K562 (cell line): ENCODE results near the gene KIRREL1. TPM values are rescaled to one million over a fixed set of nuclear protein-coding genes. Genes with fewer than 3 reads are reported as not detected.

ENCODE experiments used
- ATAC-seq: fragments of 200-7000 bp; cut with Tn5 transposase; 3 replicates; pipeline ENCODE4 v1.9.1; 2020; ENCODE audit warnings: moderate library complexity
- BruUV-seq: library from RNA; stranded (reverse); fragments of 400-500 nt; replicated peaks from 2 replicates; lab custom pipeline; 2021; lab: Mats Ljungman, UMichigan
- CTCF ChIA-PET: fragments of 300-600 bp; formaldehyde crosslinking; extraction: SDS; loops from one replicate; lab custom pipeline; 2021; ENCODE audit warnings: low intra/inter-chr PET ratio; lab: Yijun Ruan, JAX
- POLR2A ChIA-PET: fragments of 300-600, 350-650 bp; sonication (Branson Sonifier 250); formaldehyde crosslinking; extraction: SDS; loops from one replicate; lab custom pipeline; 2021; ENCODE audit warnings: antibody characterized with exemption, inconsistent platforms; lab: Yijun Ruan, JAX
- DNase-seq, 4 experiments: peaks; one replicate each; pipeline versions ENCODE4 v3.0.0 to v3.0.0-alpha.2; 2011 to 2018; ENCODE audit warnings: low spot score in 3 of 4, mixed read lengths in 3 of 4; ENCODE audit errors: extremely low read depth in 1 of 4
- FAIRE-seq: peaks from 2 replicates; lab custom pipeline; 2011; peaks lifted over from hg19 to GRCh38; lab: Jason Lieb, UNC
- H2AFZ ChIP-seq: 2 replicates; pipeline ENCODE4 v1.6.0; 2011; ENCODE audit warnings: low read depth, low read length, control low read depth, inconsistent platforms
- H3K27ac ChIP-seq: fragments of 200-600 bp; 3 replicates; pipeline ENCODE4 v1.8.0; 2011; ENCODE audit warnings: low read depth, mild to moderate bottlenecking, control low read depth, inconsistent platforms, low read length, moderate library complexity, mixed read lengths; ENCODE audit errors: extremely low read depth
- H3K27me3 ChIP-seq, 2 experiments: fragments of 300-600 bp in 1 of 2; 2 replicates in 1 of 2; 3 replicates in 1 of 2; pipeline versions ENCODE4 v1.6.0 to v1.8.0; 2011; ENCODE audit warnings: inconsistent platforms in 2 of 2, low read length in 2 of 2, mild to moderate bottlenecking in 1 of 2, mixed read lengths in 1 of 2, moderate library complexity in 1 of 2; ENCODE audit not compliant: control insufficient read depth in 2 of 2, insufficient read depth in 2 of 2
- H3K36me3 ChIP-seq: fragments of 300-600 bp; 3 replicates; pipeline ENCODE4 v1.8.0; 2011; ENCODE audit warnings: mild to moderate bottlenecking, low read length, inconsistent platforms; ENCODE audit not compliant: control insufficient read depth, insufficient read depth
- H3K4me1 ChIP-seq, 2 experiments: fragments of 200-600 bp in 1 of 2; replicated peaks in 1 of 2; 2 replicates in 1 of 2; 3 replicates in 1 of 2; pipeline versions ENCODE4 v1.5.1 to v1.8.0; 2011; ENCODE audit warnings: inconsistent platforms in 2 of 2, low read length in 2 of 2, mild to moderate bottlenecking in 1 of 2, mixed read lengths in 1 of 2, moderate library complexity in 1 of 2; ENCODE audit not compliant: control insufficient read depth in 2 of 2, insufficient read depth in 2 of 2
- H3K4me2 ChIP-seq: 2 replicates; pipeline ENCODE4 v1.6.1; 2011; ENCODE audit warnings: low read length, control low read depth, inconsistent platforms, mixed read lengths; ENCODE audit not compliant: insufficient read depth
- H3K4me3 ChIP-seq: fragments of 200-600 bp; sonication (generic), shearing (Covaris generic); 2 replicates; pipeline ENCODE4 v1.5.1; 2016; ENCODE audit warnings: control low read depth, inconsistent platforms
- H3K79me2 ChIP-seq: fragments of 200-600 bp; 3 replicates; pipeline ENCODE4 v1.8.0; 2011; ENCODE audit warnings: low read length, inconsistent platforms; ENCODE audit not compliant: control insufficient read depth, insufficient read depth
- H3K9ac ChIP-seq, 2 experiments: 2 replicates each; pipeline versions ENCODE4 v1.6.0 to v1.6.1; 2011; ENCODE audit warnings: low read depth in 2 of 2, low read length in 2 of 2, control low read depth in 1 of 2, inconsistent platforms in 1 of 2, mild to moderate bottlenecking in 1 of 2, mixed read lengths in 1 of 2; ENCODE audit not compliant: insufficient read depth in 1 of 2
- H3K9me1 ChIP-seq: one replicate; pipeline ENCODE4 v1.6.0; 2011; ENCODE audit warnings: inconsistent platforms, mild to moderate bottlenecking, low read length, moderate library complexity; ENCODE audit not compliant: control insufficient read depth, insufficient read depth
- H3K9me3 ChIP-seq: replicated peaks from 2 replicates; pipeline ENCODE4 v1.5.1; 2011; ENCODE audit warnings: low read depth, low read length, inconsistent platforms; ENCODE audit not compliant: control insufficient read depth, insufficient read depth
- H4K20me1 ChIP-seq: replicated peaks from 2 replicates; pipeline ENCODE4 v1.6.1; 2011; ENCODE audit warnings: low read length, inconsistent platforms, mixed read lengths; ENCODE audit not compliant: control insufficient read depth, insufficient read depth
- ARID3A ChIP-seq: IDR thresholded peaks from 2 replicates; pipeline ENCODE4 v1.6.1; 2012; ENCODE audit warnings: low read depth, low read length, improper control_type of control experiment, borderline replicate concordance
- ATF1 ChIP-seq, 2 experiments: fragments of 450-650 bp in 1 of 2; IDR thresholded peaks; 2 replicates each; pipeline ENCODE4 v1.6.1; 2016; ENCODE audit warnings: missing compliant biosample characterization in 1 of 2, missing genetic modification characterization in 1 of 2
- CCNT2 ChIP-seq: IDR thresholded peaks from 2 replicates; pipeline ENCODE4 v1.6.1; 2011; ENCODE audit warnings: borderline replicate concordance, low read depth, mild to moderate bottlenecking, moderate library complexity, mixed read lengths, low read length; ENCODE audit not compliant: insufficient read length; ENCODE audit errors: extremely low read depth
- ESRRA ChIP-seq: fragments of 450-650 bp; IDR thresholded peaks from 2 replicates; pipeline ENCODE4 v1.6.1; 2014; ENCODE audit warnings: low read depth, mild to moderate bottlenecking, moderate library complexity, borderline replicate concordance
- EWSR1 ChIP-seq: fragments of 450-650 bp; IDR thresholded peaks from 2 replicates; pipeline ENCODE4 v1.6.1; 2018; ENCODE audit warnings: borderline replicate concordance, mild to moderate bottlenecking, low read depth, moderate library complexity; ENCODE audit not compliant: partially characterized antibody
- LEF1 ChIP-seq: fragments of 450-650 bp; IDR thresholded peaks from 2 replicates; pipeline ENCODE4 v1.6.1; 2016; ENCODE audit warnings: mild to moderate bottlenecking
- NR2C1 ChIP-seq, 2 experiments: fragments of 450-650 bp; IDR thresholded peaks; 2 replicates each; pipeline ENCODE4 v1.6.1; 2017; ENCODE audit warnings: mild to moderate bottlenecking in 2 of 2, antibody characterized with exemption in 1 of 2, inconsistent platforms in 1 of 2, missing compliant biosample characterization in 1 of 2, missing genetic modification characterization in 1 of 2
- TCF7 ChIP-seq: sonication (generic); IDR thresholded peaks from 2 replicates; pipeline ENCODE4 v1.6.1; 2016; ENCODE audit warnings: antibody characterized with exemption, borderline replicate concordance
- THAP7 ChIP-seq: fragments of 250-450 bp; sonication (Bioruptor Pico); IDR thresholded peaks from 2 replicates; pipeline ENCODE4 v1.5.0; 2021
- ZNF184 ChIP-seq: sonication (generic); formaldehyde crosslinking; IDR thresholded peaks from 2 replicates; pipeline ENCODE4 v1.5.0; 2020; ENCODE audit warnings: missing genetic modification reagents
- ZNF586 ChIP-seq: fragments of 450-650 bp; formaldehyde crosslinking; conservative IDR thresholded peaks from 2 replicates; pipeline ENCODE4 v1.4.0; 2020; ENCODE audit warnings: mild to moderate bottlenecking, moderate library complexity
- ZZZ3 ChIP-seq: fragments of 450-650 bp; IDR thresholded peaks from 2 replicates; pipeline ENCODE4 v1.6.1; 2016; ENCODE audit warnings: antibody characterized with exemption, mild to moderate bottlenecking, moderate library complexity
- WGBS: fragments of 100-300 bp; shearing (Covaris generic); methylation state at CpG from one replicate; pipeline ENCODE4 v1.1.6; 2016; ENCODE audit warnings: low coverage, mixed read lengths; ENCODE audit not compliant: insufficient coverage; ENCODE audit errors: missing lambda C conversion rate; 5-methylcytosine and 5-hydroxymethylcytosine counted together
- in situ Hi-C: fragments of 300-500 bp; cut with MboI; formaldehyde crosslinking; loops from 4 replicates; pipeline ENCODE4 v1.15.0; 2018; ENCODE audit warnings: inconsistent platforms, mixed read lengths
- intact Hi-C: fragments of 100-400 bp; cut with micrococcal nuclease; formaldehyde crosslinking; loops from 2 replicates; pipeline ENCODE4 v1.14.2; 2022
- polyA plus RNA-seq, 8 experiments: library from polyadenylated mRNA; depleted of rRNA in 4 of 8; stranded (reverse) in 5 of 8; unstranded in 3 of 8; fragments of >200 nt; fragmentation: Nextera tagmentation in 2 of 8; fragmentation: Illumina TruSeq in 1 of 8; extraction: Ambion mirVana in 2 of 8; extraction: Trizol in 1 of 8; gene quantifications; 2 replicates each; pipeline versions ENCODE4 v1.2.1 to v1.2.3, GENCODE V29; 2011 to 2014; ENCODE audit warnings: inconsistent platforms in 1 of 8, missing spikeins in 1 of 8
- total RNA-seq, 7 experiments: library from RNA; depleted of rRNA in 6 of 7; stranded (reverse); fragments of >200 nt in 6 of 7; fragmentation: Illumina TruSeq in 2 of 7; extraction: Trizol in 2 of 7; gene quantifications; 2 replicates each; pipeline versions ENCODE4 v1.2.1 to v1.2.3, GENCODE V29; 2011 to 2021; ENCODE audit warnings: low replicate concordance in 1 of 7

KIRREL1 gene
- total and polyA plus RNA-seq, 9 of the 15 experiments (the other 6 are each of a cell fraction or from before 2014, with no cell fraction given): under 0.01 to 0.22 (median 0.03) TPM; not detected in 3

DNA sequence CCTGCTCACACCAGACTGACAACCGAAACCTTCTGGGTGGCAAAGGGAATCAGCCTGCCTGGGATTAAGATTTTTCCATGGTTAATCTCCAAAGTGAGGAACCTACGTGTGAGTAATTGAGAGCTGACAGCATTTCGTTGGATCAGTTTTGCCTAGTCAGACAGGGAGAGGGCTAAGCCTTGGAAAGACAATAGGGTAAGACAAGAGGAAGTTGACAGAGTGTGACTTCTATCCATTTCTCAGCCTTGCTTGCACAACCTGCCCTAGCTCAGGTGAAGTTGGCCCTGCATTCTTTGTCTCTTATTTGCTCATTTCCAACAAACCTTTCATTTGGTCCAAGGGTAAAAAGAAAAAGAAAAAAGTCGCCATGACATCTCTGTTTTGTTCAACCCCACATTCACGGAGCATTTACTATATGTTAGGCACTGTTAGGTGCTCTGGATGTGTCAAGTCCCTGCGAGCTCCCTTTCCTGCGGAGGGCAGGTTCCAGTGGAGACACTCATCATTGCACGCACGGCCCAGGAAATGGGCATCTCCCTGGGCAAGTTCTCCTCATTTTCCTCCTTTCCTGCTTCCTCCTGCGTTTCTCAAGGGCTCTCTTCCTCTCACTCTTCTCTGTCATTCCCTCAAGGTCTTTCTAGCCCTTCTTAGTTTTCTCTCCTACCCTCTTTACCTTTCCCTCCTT lies 23.3 kb downstream of the KIRREL1 start:
- Histone ChIP-seq H3K4me3 (no peak overlapping the region), H4K20me1 (no peaks in the 10 kb centered on the region), H3K36me3 (no peaks in the 10 kb centered on the region), H3K4me1 (no peaks in the 10 kb centered on the region), H3K27ac (no peak overlapping the region), H3K9me1 (no peaks in the 10 kb centered on the region), H3K79me2 (no peaks in the 10 kb centered on the region), H3K4me2 (no peak overlapping the region), H3K9ac (no peak overlapping the region), H3K27me3 (peaks cover 8 to 25% of the 10 kb centered on the region in 2 experiments; a peak in 4 of 5 replicates), H3K9me3 (no peaks in the 10 kb centered on the region)
- in situ Hi-C loops (no loop called here), intact Hi-C loops (no loop called here)
- ATAC-seq (no peak), FAIRE-seq (no peak), DNase-seq (no peak)
- under 1% methylated on average over 10 of the region's 10 CpGs for WGBS
- POLR2A ChIA-PET: no interaction called here
- TF ChIP-seq ZNF184 (CRISPR knock-in tag) (no peak), THAP7 (no peak), NR2C1 (IDR thresholded peaks at IDR 0.05) (no peak), NR2C1 (tag; IDR thresholded peaks at IDR 0.05) (no peak), CCNT2 (no peak), ESRRA (no peak), ARID3A (no peak), TCF7 (no peak), ATF1 (CRISPR knock-in tag; IDR thresholded peaks at IDR 0.05) (no peak), ATF1 (tag; IDR thresholded peaks at IDR 0.05) (no peak), ZNF586 (no peak), ZZZ3 (no peak), EWSR1 (no peak), LEF1 (no peak)
- TF ChIP-seq, all 486 proteins: peak for 0
- no peak overlapping the region for H2AFZ ChIP-seq
- BruUV-seq: no TSS peak
- CTCF ChIA-PET: no interaction called here
